H1 (cell line): ENCODE measurements around the gene TERB1. TPM values are rescaled to one million over a fixed set of nuclear protein-coding genes. Genes with fewer than 3 reads are reported as not detected.
A peak's percentile ranks its signal among the peaks of the same experiment; 100 is the strongest.

Experiments used
- CTCF ChIA-PET: fragments of 300-600 bp; sonication (Branson Sonifier 250); formaldehyde crosslinking; loops from one replicate; lab custom pipeline; 2021; ENCODE audit not compliant: partially characterized antibody; lab: Charles Lee
- POLR2A ChIA-PET: fragments of 300-600 bp; sonication (Branson Sonifier 250); formaldehyde crosslinking; loops from one replicate; lab custom pipeline; 2021; ENCODE audit warnings: inconsistent platforms; ENCODE audit not compliant: partially characterized antibody; lab: Charles Lee
- DNase-seq, 2 experiments: peaks; one replicate each; pipeline versions ENCODE4 v3.0.0 to v3.0.0-alpha.2; 2010 to 2022; ENCODE audit warnings: low spot score in 2 of 2, low read depth in 1 of 2, mixed read lengths in 1 of 2
- FAIRE-seq: peaks from 2 replicates; lab custom pipeline; 2011; peaks lifted over from hg19 to GRCh38; lab: Jason Lieb, UNC
- H2AFZ ChIP-seq: 2 replicates; pipeline ENCODE4 v1.8.1; 2012; ENCODE audit warnings: low read length, inconsistent platforms
- H2AK5ac ChIP-seq: 2 replicates; pipeline ENCODE4 v1.6.1; 2013; ENCODE audit warnings: low read depth, low read length
- H2BK120ac ChIP-seq: replicated peaks from 2 replicates; pipeline ENCODE3; 2013; ENCODE audit warnings: low read depth, low read length, inconsistent platforms
- H2BK12ac ChIP-seq: 2 replicates; pipeline ENCODE4 v1.6.1; 2013; ENCODE audit warnings: low read depth, low read length
- H2BK15ac ChIP-seq: 2 replicates; pipeline ENCODE4 v1.6.1; 2013; ENCODE audit warnings: low read length
- H2BK20ac ChIP-seq: 2 replicates; pipeline ENCODE4 v1.6.1; 2013; ENCODE audit warnings: low read length
- H2BK5ac ChIP-seq: 2 replicates; pipeline ENCODE4 v1.6.1; 2013; ENCODE audit warnings: low read depth, low read length
- H3K14ac ChIP-seq: 2 replicates; pipeline ENCODE4 v1.6.1; 2013; ENCODE audit warnings: inconsistent platforms; ENCODE audit not compliant: insufficient read length
- H3K18ac ChIP-seq: 2 replicates; pipeline ENCODE4 v1.6.1; 2013; ENCODE audit warnings: low read length; ENCODE audit errors: extremely low read depth
- H3K23ac ChIP-seq: 2 replicates; pipeline ENCODE4 v1.6.1; 2013; ENCODE audit warnings: inconsistent platforms; ENCODE audit not compliant: insufficient read length
- H3K23me2 ChIP-seq: 2 replicates; pipeline ENCODE4 v1.6.1; 2013; ENCODE audit warnings: low read depth, low read length
- H3K27ac ChIP-seq: 2 replicates; pipeline ENCODE4 v1.6.1; 2011; ENCODE audit warnings: low read depth, low read length, inconsistent platforms
- H3K27me3 ChIP-seq, 4 experiments: replicated peaks in 1 of 4; 1 replicate in 1 of 4; 2 replicates in 3 of 4; pipeline versions ENCODE4 v1.6.1 to v1.8.1; 2011 to 2013; ENCODE audit warnings: low read length in 3 of 4, mild to moderate bottlenecking in 3 of 4, inconsistent platforms in 2 of 4, mixed read lengths in 2 of 4, moderate library complexity in 1 of 4; ENCODE audit not compliant: control insufficient read depth in 3 of 4, insufficient read depth in 3 of 4; ENCODE audit errors: extremely low read depth in 1 of 4
- H3K36me3 ChIP-seq, 4 experiments: 2 replicates each; pipeline versions ENCODE4 v1.6.1 to v1.8.1; 2011 to 2013; ENCODE audit warnings: mild to moderate bottlenecking in 4 of 4, low read length in 3 of 4, moderate library complexity in 2 of 4, control low read depth in 1 of 4, inconsistent platforms in 1 of 4; ENCODE audit not compliant: insufficient read depth in 4 of 4, control insufficient read depth in 2 of 4
- H3K4ac ChIP-seq: replicated peaks from 2 replicates; pipeline ENCODE3; 2013; ENCODE audit warnings: low read length, low read depth, mixed read lengths, inconsistent platforms; ENCODE audit not compliant: insufficient read length
- H3K4me1 ChIP-seq, 4 experiments: replicated peaks in 1 of 4; 1 replicate in 1 of 4; 2 replicates in 3 of 4; pipeline versions ENCODE4 v1.6.1 to v1.8.1; 2011 to 2013; ENCODE audit warnings: low read length in 3 of 4, inconsistent platforms in 2 of 4, mixed read lengths in 1 of 4; ENCODE audit not compliant: insufficient read depth in 4 of 4, control insufficient read depth in 3 of 4
- H3K4me2 ChIP-seq, 2 experiments: 2 replicates each; pipeline versions ENCODE4 v1.6.1 to v1.8.1; 2011 to 2013; ENCODE audit warnings: low read depth in 2 of 2, low read length in 2 of 2, control low read depth in 1 of 2, inconsistent platforms in 1 of 2, mild to moderate bottlenecking in 1 of 2; ENCODE audit not compliant: insufficient read depth in 1 of 2
- H3K4me3 ChIP-seq, 4 experiments: fragments of 200-600, 300-600 bp in 1 of 4; sonication (generic), shearing (Covaris generic), sonication (Bioruptor Twin) in 1 of 4; 2 replicates each; pipeline versions ENCODE4 v1.5.1 to v1.8.1; 2011 to 2016; ENCODE audit warnings: low read length in 4 of 4, low read depth in 3 of 4, control low read depth in 2 of 4, inconsistent platforms in 2 of 4, mild to moderate bottlenecking in 2 of 4, mixed read lengths in 1 of 4, moderate library complexity in 1 of 4; ENCODE audit not compliant: insufficient read depth in 2 of 4; ENCODE audit errors: extremely low read depth in 1 of 4
- H3K56ac ChIP-seq: replicated peaks from 2 replicates; pipeline ENCODE3; 2013; ENCODE audit warnings: low read depth, mild to moderate bottlenecking, mixed read lengths, low read length, inconsistent platforms; ENCODE audit not compliant: insufficient read length
- H3K79me1 ChIP-seq: 2 replicates; pipeline ENCODE4 v1.6.1; 2013; ENCODE audit warnings: low read depth, low read length, control low read depth
- H3K79me2 ChIP-seq, 2 experiments: 2 replicates each; pipeline versions ENCODE4 v1.6.1 to v1.8.1; 2012 to 2013; ENCODE audit warnings: low read length in 2 of 2, mild to moderate bottlenecking in 2 of 2, inconsistent platforms in 1 of 2; ENCODE audit not compliant: insufficient read depth in 2 of 2, control insufficient read depth in 1 of 2
- H3K9ac ChIP-seq, 4 experiments: replicated peaks in 1 of 4; 1 replicate in 1 of 4; 2 replicates in 3 of 4; pipeline versions ENCODE4 v1.6.1 to v1.8.1; 2011 to 2013; ENCODE audit warnings: low read depth in 3 of 4, low read length in 3 of 4, control low read depth in 2 of 4, mild to moderate bottlenecking in 2 of 4, moderate library complexity in 2 of 4, inconsistent platforms in 1 of 4; ENCODE audit errors: extremely low read depth in 1 of 4
- H3K9me3 ChIP-seq, 2 experiments: 2 replicates each; pipeline versions ENCODE4 v1.6.1 to v1.8.1; 2012 to 2013; ENCODE audit warnings: mild to moderate bottlenecking in 2 of 2, moderate library complexity in 2 of 2, control low read depth in 1 of 2, inconsistent platforms in 1 of 2, low read depth in 1 of 2, low read length in 1 of 2, mixed read lengths in 1 of 2; ENCODE audit not compliant: insufficient read depth in 2 of 2
- H4K20me1 ChIP-seq, 2 experiments: replicated peaks in 1 of 2; 2 replicates each; pipeline versions ENCODE3 to v1.8.1; 2011 to 2013; ENCODE audit warnings: inconsistent platforms in 2 of 2, low read length in 2 of 2, mild to moderate bottlenecking in 1 of 2; ENCODE audit not compliant: insufficient read depth in 2 of 2, control insufficient read depth in 1 of 2
- H4K5ac ChIP-seq: 2 replicates; pipeline ENCODE4 v1.6.1; 2013; ENCODE audit warnings: low read length, low read depth, mixed read lengths, inconsistent platforms; ENCODE audit not compliant: insufficient read length
- H4K8ac ChIP-seq: 2 replicates; pipeline ENCODE4 v1.8.0; 2013; ENCODE audit warnings: mild to moderate bottlenecking, moderate library complexity, low read length, inconsistent platforms; ENCODE audit not compliant: insufficient read depth; ENCODE audit errors: extremely low read depth
- H4K91ac ChIP-seq: replicated peaks from 2 replicates; pipeline ENCODE3; 2013; ENCODE audit warnings: low read length, mixed read lengths, inconsistent platforms; ENCODE audit not compliant: insufficient read length
- CBX5 ChIP-seq: fragments of 300-800, 300-1000 bp; sonication (generic); IDR thresholded peaks from 2 replicates; pipeline ENCODE4 v1.7.1; 2016; ENCODE audit warnings: antibody characterized with exemption, low read length, low read depth
- CTBP2 ChIP-seq: IDR thresholded peaks from 2 replicates; pipeline ENCODE4 v1.7.0; 2011; ENCODE audit warnings: borderline replicate concordance, mild to moderate bottlenecking, moderate library complexity, mixed read lengths, low read length; ENCODE audit not compliant: insufficient read depth, insufficient read length
- HDAC6 ChIP-seq: IDR thresholded peaks from one replicate; pipeline ENCODE4 v1.7.1; 2012; ENCODE audit warnings: low read depth, mild to moderate bottlenecking, inconsistent platforms, low read length, moderate library complexity
- RBBP5 ChIP-seq: IDR thresholded peaks from 2 replicates; pipeline ENCODE4 v1.7.1; 2012; ENCODE audit warnings: low read depth, mild to moderate bottlenecking, inconsistent platforms, low read length, moderate library complexity, borderline replicate concordance
- SP2 ChIP-seq: IDR thresholded peaks from 2 replicates; pipeline ENCODE4 v1.6.1; 2012; ENCODE audit warnings: mild to moderate bottlenecking, low read length, inconsistent platforms
- SRF ChIP-seq: IDR thresholded peaks from 2 replicates; pipeline ENCODE4 v1.6.1; 2011; ENCODE audit warnings: mild to moderate bottlenecking, low read depth, low read length, moderate library complexity
- ZNF274 ChIP-seq: IDR thresholded peaks from 2 replicates; pipeline ENCODE4 v1.7.0; 2012; ENCODE audit warnings: low read length, borderline replicate concordance; ENCODE audit errors: extremely low read depth
- WGBS, 2 experiments: shearing (Covaris generic) in 1 of 2; methylation state at CpG; one replicate each; pipeline versions ENCODE4 v1.1.6 to v1.1.7; 2013 to 2015; ENCODE audit warnings: low lambda C conversion rate in 2 of 2, mixed read lengths in 2 of 2, inconsistent platforms in 1 of 2, low coverage in 1 of 2, missing lambda C conversion rate in 1 of 2; ENCODE audit not compliant: insufficient replicate concordance in 2 of 2, insufficient coverage in 1 of 2, insufficient read length in 1 of 2; ENCODE audit errors: extremely low coverage in 1 of 2, missing lambda C conversion rate in 1 of 2; 5-methylcytosine and 5-hydroxymethylcytosine counted together
- polyA plus RNA-seq, 7 experiments: library from polyadenylated mRNA; depleted of rRNA in 3 of 7; stranded (reverse) in 5 of 7; unstranded in 2 of 7; fragments of >200 nt in 5 of 7; fragments of 200-250 nt in 2 of 7; gene quantifications; 1 replicate in 5 of 7; 2 replicates in 1 of 7; 4 replicates in 1 of 7; pipeline versions ENCODE4 v1.2.1 to v1.2.3, GENCODE V29; 2011 to 2013; ENCODE audit warnings: missing spikeins in 2 of 7, mixed read lengths in 2 of 7
- total RNA-seq: library from RNA; stranded (reverse); fragmentation: NEBNext Ultra II Directional; extraction: Animal tissue kit (Norgen Biotek cat#: 25700); gene quantifications from 2 replicates; pipeline ENCODE4 v1.2.1, GENCODE V29; 2021
- TF ChIP-seq, protein P1 (sequence below): IDR thresholded peaks from 2 replicates; pipeline ENCODE4 v1.6.1; 2011; ENCODE audit warnings: low read depth, mild to moderate bottlenecking, low read length; ENCODE audit not compliant: insufficient read depth

Gene TERB1
- total and polyA plus RNA-seq, 2 of the 8 experiments (the other 6 are each of a cell fraction or from before 2014, with no cell fraction given) = not detected

GRCh38 chr16:66740533-66740932, 60.9 kb downstream of the TERB1 start:
- peaks cover 0 to 8% (median 5%) of the 10 kb centered on the region in 4 experiments; a peak in 3 of 7 replicates for H3K4me1 ChIP-seq
- no peaks in the 10 kb centered on the region for H3K9me3 ChIP-seq
- CTCF ChIA-PET = interaction anchor here (0.6 to 11.3 kb wide), 21 partner anchors 8 to 167 kb away, joined by 3 to 170 read pairs (median 4); partner anchors contain the start of gene DYNC1LI2
- FAIRE-seq (no peak), DNase-seq (no peak)
- no peak overlapping the region; a peak in 1 of 7 replicates for H3K9ac ChIP-seq
- H3K23me2 ChIP-seq = no peaks in the 10 kb centered on the region
- H3K23ac ChIP-seq = no peak overlapping the region
- H4K20me1 ChIP-seq = peaks cover 6 to 16% of the 10 kb centered on the region in 2 experiments
- H2AFZ ChIP-seq = no peak overlapping the region
- H2BK5ac ChIP-seq = no peak overlapping the region
- H3K4me2 ChIP-seq = 0 out of 4 replicates have a peak overlapping the region, but pooled peaks of 1 of the 2 experiments have one; percentile 36
- H4K91ac ChIP-seq = no peak overlapping the region
- no peak overlapping the region for H3K14ac ChIP-seq
- no peaks in the 10 kb centered on the region for H3K27me3 ChIP-seq
- no peak overlapping the region for H4K8ac ChIP-seq
- no peak overlapping the region for H2BK120ac ChIP-seq
- POLR2A ChIA-PET = interaction anchor here (1.0 to 6.6 kb wide), 5 partner anchors 10 to 72 kb away, joined by 3 to 57 read pairs (median 3); partner anchors contain the start of gene DYNC1LI2
- peaks cover 11 to 82% (median 52%) of the 10 kb centered on the region in 4 experiments for H3K36me3 ChIP-seq
- peaks cover 8% of the 10 kb centered on the region for H3K79me1 ChIP-seq
- no peak overlapping the region for H3K4me3 ChIP-seq
- no peak overlapping the region for H4K5ac ChIP-seq
- H2AK5ac ChIP-seq = no peak overlapping the region
- no peak overlapping the region for H3K27ac ChIP-seq
- no peak overlapping the region for H3K56ac ChIP-seq
- H3K79me2 ChIP-seq = peaks cover 3 to 63% of the 10 kb centered on the region in 2 experiments; a peak in 2 of 4 replicates
- H2BK12ac ChIP-seq = no peak overlapping the region
- H3K4ac ChIP-seq = no peak overlapping the region
- WGBS, 2 experiments = 67% methylated on average over 2 of the region's 2 CpGs; no CpG with 5 or more reads in 1 of the 2 experiments
- H3K18ac ChIP-seq = no peak overlapping the region
- no peak overlapping the region for H2BK15ac ChIP-seq
- H2BK20ac ChIP-seq = no peak overlapping the region
- no peak for TF ChIP-seq CBX5
- no peak for TF ChIP-seq HDAC6
- no peak for TF ChIP-seq SP2
- TF ChIP-seq RBBP5 = no peak
- no peak for TF ChIP-seq ZNF274
- no peak for TF ChIP-seq CTBP2
- no peak for TF ChIP-seq SRF
- TF ChIP-seq, protein P1, sequence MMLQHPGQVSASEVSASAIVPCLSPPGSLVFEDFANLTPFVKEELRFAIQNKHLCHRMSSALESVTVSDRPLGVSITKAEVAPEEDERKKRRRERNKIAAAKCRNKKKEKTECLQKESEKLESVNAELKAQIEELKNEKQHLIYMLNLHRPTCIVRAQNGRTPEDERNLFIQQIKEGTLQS = no peak
- TF ChIP-seq, all 59 proteins: peak for 0
